Esophagus (tissue), 2 donors: ENCODE measurements around the gene PAK6. TPM values are rescaled to one million over a fixed set of nuclear protein-coding genes. Genes with fewer than 3 reads are reported as not detected.

ENCODE experiments used
- H3K27ac ChIP-seq, 2 donors: one replicate each; pipeline ENCODE4 v1.5.1; 2013; ENCODE audit warnings: low read depth in 2 of 2, mild to moderate bottlenecking in 2 of 2, inconsistent platforms in 1 of 2, low read length in 1 of 2, moderate library complexity in 1 of 2
- H3K27me3 ChIP-seq, 2 donors: one replicate each; pipeline ENCODE4 v1.6.1; 2013; ENCODE audit warnings: low read length in 2 of 2, control low read depth in 1 of 2, mild to moderate bottlenecking in 1 of 2; ENCODE audit not compliant: insufficient read depth in 2 of 2, control insufficient read depth in 1 of 2
- H3K36me3 ChIP-seq, 2 donors: one replicate each; pipeline ENCODE4 v1.6.1; 2013; ENCODE audit warnings: low read length in 1 of 2; ENCODE audit not compliant: control insufficient read depth in 2 of 2, insufficient read depth in 2 of 2
- H3K4me1 ChIP-seq, 2 donors: one replicate each; pipeline ENCODE4 v1.6.1; 2013; ENCODE audit warnings: low read length in 1 of 2; ENCODE audit not compliant: control insufficient read depth in 2 of 2, insufficient read depth in 2 of 2
- H3K4me3 ChIP-seq, 2 donors: one replicate each; pipeline ENCODE4 v1.5.1; 2013; ENCODE audit warnings: low read length in 2 of 2, mild to moderate bottlenecking in 2 of 2, low read depth in 1 of 2, moderate library complexity in 1 of 2
- H3K9me3 ChIP-seq, 2 donors: one replicate each; pipeline ENCODE4 v1.6.1; 2013; ENCODE audit warnings: mild to moderate bottlenecking in 2 of 2, low read depth in 1 of 2, low read length in 1 of 2, moderate library complexity in 1 of 2; ENCODE audit not compliant: control insufficient read depth in 2 of 2, insufficient read depth in 1 of 2
- WGBS, 2 donors: extraction: QIAGEN DNeasy Blood & Tissue Kit; methylation state at CpG; one replicate each; pipeline ENCODE4 v1.1.7; 2013; 5-methylcytosine and 5-hydroxymethylcytosine counted together
- polyA plus RNA-seq, 2 donors: library from polyadenylated mRNA; stranded (reverse); fragments of 200-250 nt; gene quantifications; one replicate each; pipeline ENCODE4 v1.2.3, GENCODE V29; 2013
- donor health status: healthy with polysubstance abuse.
- donor health status: Bipolar disorder and iron deficiency.

Gene PAK6
- polyA plus RNA-seq, 2 donors, result 14.7 to 16.6 TPM

GRCh38 chr15:40264321-40265153, 25.7 kb downstream of the PAK6 start:
- peaks cover 0 to 6% of the 10 kb centered on the region in 2 donors for H3K4me1 ChIP-seq
- WGBS, 2 donors, result 84 to 85% methylated on average over 16 of the region's 16 CpGs
- H3K27me3 ChIP-seq, result no peaks in the 10 kb centered on the region
- H3K27ac ChIP-seq, result no peak overlapping the region
- peaks cover 0 to 37% of the 10 kb centered on the region in 2 donors for H3K36me3 ChIP-seq
- H3K4me3 ChIP-seq, result no peak overlapping the region
- no peaks in the 10 kb centered on the region for H3K9me3 ChIP-seq

- H3K27me3 ChIP-seq, result no peaks in the 10 kb centered on the region
- 76 to 80% methylated on average over 10 of the region's 10 CpGs for WGBS, 2 donors
- peaks cover 0 to 42% of the 10 kb centered on the region in 2 donors for H3K36me3 ChIP-seq
- no peak overlapping the region for H3K27ac ChIP-seq
- no peaks in the 10 kb centered on the region for H3K9me3 ChIP-seq
- H3K4me1 ChIP-seq, result peaks cover 0 to 6% of the 10 kb centered on the region in 2 donors
- no peak overlapping the region for H3K4me3 ChIP-seq
These were observed 26.5 kb downstream of the PAK6 start for GRCh38 chr15:40265355-40265754.

- peaks cover 0 to 42% of the 10 kb centered on the region in 2 donors for H3K36me3 ChIP-seq
- no peak overlapping the region for H3K4me3 ChIP-seq
- peak overlapping the region in 1 of 2 donors; percentile 38 for H3K27ac ChIP-seq
- peaks cover 0 to 6% of the 10 kb centered on the region in 2 donors for H3K4me1 ChIP-seq
- no peaks in the 10 kb centered on the region for H3K9me3 ChIP-seq
- 92 to 93% methylated on average over 20 of the region's 20 CpGs for whole genome bisulfite sequencing, 2 donors
- H3K27me3 ChIP-seq, result no peaks in the 10 kb centered on the region
These were observed 27.0 kb downstream of the PAK6 start for GRCh38 chr15:40265875-40266274.

GRCh38 chr15:40266828-40267304, 28.0 kb downstream of the PAK6 start:
- WGBS, 2 donors, result 28 to 50% methylated on average over 7 of the region's 7 CpGs
- Histone ChIP-seq H3K27ac (peak overlapping the region; percentile 59 to 75), H3K9me3 (no peaks in the 10 kb centered on the region), H3K4me1 (peaks cover 0 to 6% of the 10 kb centered on the region in 2 donors), H3K27me3 (no peaks in the 10 kb centered on the region), H3K36me3 (peaks cover 0 to 44% of the 10 kb centered on the region in 2 donors), H3K4me3 (no peak overlapping the region)

GRCh38 chr15:40267670-40268069, 28.8 kb downstream of the PAK6 start:
- no peak overlapping the region for H3K27ac ChIP-seq
- H3K36me3 ChIP-seq, result peaks cover 0 to 51% of the 10 kb centered on the region in 2 donors
- no peaks in the 10 kb centered on the region for H3K9me3 ChIP-seq
- H3K27me3 ChIP-seq, result no peaks in the 10 kb centered on the region
- no peak overlapping the region for H3K4me3 ChIP-seq
- 84 to 86% methylated on average over 4 of the region's 4 CpGs for WGBS, 2 donors
- peaks cover 0 to 6% of the 10 kb centered on the region in 2 donors for H3K4me1 ChIP-seq

GRCh38 chr15:40269604-40270003, 30.7 kb downstream of the PAK6 start:
- Histone ChIP-seq H3K27ac (no peak overlapping the region), H3K4me1 (peaks cover 0 to 6% of the 10 kb centered on the region in 2 donors), H3K27me3 (no peaks in the 10 kb centered on the region), H3K36me3 (peaks cover 0 to 62% of the 10 kb centered on the region in 2 donors), H3K4me3 (no peak overlapping the region), H3K9me3 (peaks cover 0 to 3% of the 10 kb centered on the region in 2 donors)
- WGBS, 2 donors, result 76 to 80% methylated on average over 4 of the region's 4 CpGs

GRCh38 chr15:40270246-40270995, 31.6 kb downstream of the PAK6 start:
- H3K27me3 ChIP-seq, result no peaks in the 10 kb centered on the region
- 76 to 78% methylated on average over 11 of the region's 11 CpGs for WGBS, 2 donors
- no peak overlapping the region for H3K27ac ChIP-seq
- H3K9me3 ChIP-seq, result peaks cover 0 to 3% of the 10 kb centered on the region in 2 donors
- peaks cover 0 to 6% of the 10 kb centered on the region in 2 donors for H3K4me1 ChIP-seq
- no peak overlapping the region for H3K4me3 ChIP-seq
- peaks cover 0 to 54% of the 10 kb centered on the region in 2 donors for H3K36me3 ChIP-seq

GRCh38 chr15:40271685-40272484, 33.0 kb downstream of the PAK6 start:
- no peak overlapping the region for H3K4me3 ChIP-seq
- 84 to 85% methylated on average over 25 of the region's 25 CpGs for WGBS, 2 donors
- H3K9me3 ChIP-seq, result peaks cover 0 to 3% of the 10 kb centered on the region in 2 donors
- peaks cover 0 to 2% of the 10 kb centered on the region in 2 donors for H3K4me1 ChIP-seq
- peaks cover 0 to 57% of the 10 kb centered on the region in 2 donors for H3K36me3 ChIP-seq
- H3K27ac ChIP-seq, result no peak overlapping the region
- no peaks in the 10 kb centered on the region for H3K27me3 ChIP-seq

- Histone ChIP-seq H3K4me3 (no peak overlapping the region), H3K36me3 (peaks cover 0 to 53% of the 10 kb centered on the region in 2 donors), H3K27me3 (no peaks in the 10 kb centered on the region), H3K9me3 (peaks cover 0 to 3% of the 10 kb centered on the region in 2 donors), H3K4me1 (no peaks in the 10 kb centered on the region), H3K27ac (no peak overlapping the region)
- 71 to 73% methylated on average over 20 of the region's 20 CpGs for WGBS, 2 donors
These were observed 33.7 kb downstream of the PAK6 start for GRCh38 chr15:40272485-40273056.
